H1 (cell line): ENCODE results near the gene EXT2. TPM values are rescaled to one million over a fixed set of nuclear protein-coding genes. Genes with fewer than 3 reads are reported as not detected.

ENCODE experiments used
- CTCF ChIA-PET: fragments of 300-600 bp; sonication (Branson Sonifier 250); formaldehyde crosslinking; loops from one replicate; lab custom pipeline; 2021; ENCODE audit not compliant: partially characterized antibody; lab: Charles Lee
- POLR2A ChIA-PET: fragments of 300-600 bp; sonication (Branson Sonifier 250); formaldehyde crosslinking; loops from one replicate; lab custom pipeline; 2021; ENCODE audit warnings: inconsistent platforms; ENCODE audit not compliant: partially characterized antibody; lab: Charles Lee
- DNase-seq, 2 experiments: peaks; one replicate each; pipeline versions ENCODE4 v3.0.0 to v3.0.0-alpha.2; 2010 to 2022; ENCODE audit warnings: low spot score in 2 of 2, low read depth in 1 of 2, mixed read lengths in 1 of 2
- FAIRE-seq: peaks from 2 replicates; lab custom pipeline; 2011; peaks lifted over from hg19 to GRCh38; lab: Jason Lieb, UNC
- H2AFZ ChIP-seq: 2 replicates; pipeline ENCODE4 v1.8.1; 2012; ENCODE audit warnings: low read length, inconsistent platforms
- H2AK5ac ChIP-seq: 2 replicates; pipeline ENCODE4 v1.6.1; 2013; ENCODE audit warnings: low read depth, low read length
- H2BK120ac ChIP-seq: replicated peaks from 2 replicates; pipeline ENCODE3; 2013; ENCODE audit warnings: low read depth, low read length, inconsistent platforms
- H2BK12ac ChIP-seq: 2 replicates; pipeline ENCODE4 v1.6.1; 2013; ENCODE audit warnings: low read depth, low read length
- H2BK15ac ChIP-seq: 2 replicates; pipeline ENCODE4 v1.6.1; 2013; ENCODE audit warnings: low read length
- H2BK20ac ChIP-seq: 2 replicates; pipeline ENCODE4 v1.6.1; 2013; ENCODE audit warnings: low read length
- H2BK5ac ChIP-seq: 2 replicates; pipeline ENCODE4 v1.6.1; 2013; ENCODE audit warnings: low read depth, low read length
- H3K14ac ChIP-seq: 2 replicates; pipeline ENCODE4 v1.6.1; 2013; ENCODE audit warnings: inconsistent platforms; ENCODE audit not compliant: insufficient read length
- H3K18ac ChIP-seq: 2 replicates; pipeline ENCODE4 v1.6.1; 2013; ENCODE audit warnings: low read length; ENCODE audit errors: extremely low read depth
- H3K23ac ChIP-seq: 2 replicates; pipeline ENCODE4 v1.6.1; 2013; ENCODE audit warnings: inconsistent platforms; ENCODE audit not compliant: insufficient read length
- H3K23me2 ChIP-seq: 2 replicates; pipeline ENCODE4 v1.6.1; 2013; ENCODE audit warnings: low read depth, low read length
- H3K27ac ChIP-seq: 2 replicates; pipeline ENCODE4 v1.6.1; 2011; ENCODE audit warnings: low read depth, low read length, inconsistent platforms
- H3K27me3 ChIP-seq, 4 experiments: replicated peaks in 1 of 4; 1 replicate in 1 of 4; 2 replicates in 3 of 4; pipeline versions ENCODE4 v1.6.1 to v1.8.1; 2011 to 2013; ENCODE audit warnings: low read length in 3 of 4, mild to moderate bottlenecking in 3 of 4, inconsistent platforms in 2 of 4, mixed read lengths in 2 of 4, moderate library complexity in 1 of 4; ENCODE audit not compliant: control insufficient read depth in 3 of 4, insufficient read depth in 3 of 4; ENCODE audit errors: extremely low read depth in 1 of 4
- H3K36me3 ChIP-seq, 4 experiments: 2 replicates each; pipeline versions ENCODE4 v1.6.1 to v1.8.1; 2011 to 2013; ENCODE audit warnings: mild to moderate bottlenecking in 4 of 4, low read length in 3 of 4, moderate library complexity in 2 of 4, control low read depth in 1 of 4, inconsistent platforms in 1 of 4; ENCODE audit not compliant: insufficient read depth in 4 of 4, control insufficient read depth in 2 of 4
- H3K4ac ChIP-seq: replicated peaks from 2 replicates; pipeline ENCODE3; 2013; ENCODE audit warnings: low read length, low read depth, mixed read lengths, inconsistent platforms; ENCODE audit not compliant: insufficient read length
- H3K4me1 ChIP-seq, 4 experiments: replicated peaks in 1 of 4; 1 replicate in 1 of 4; 2 replicates in 3 of 4; pipeline versions ENCODE4 v1.6.1 to v1.8.1; 2011 to 2013; ENCODE audit warnings: low read length in 3 of 4, inconsistent platforms in 2 of 4, mixed read lengths in 1 of 4; ENCODE audit not compliant: insufficient read depth in 4 of 4, control insufficient read depth in 3 of 4
- H3K4me2 ChIP-seq, 2 experiments: 2 replicates each; pipeline versions ENCODE4 v1.6.1 to v1.8.1; 2011 to 2013; ENCODE audit warnings: low read depth in 2 of 2, low read length in 2 of 2, control low read depth in 1 of 2, inconsistent platforms in 1 of 2, mild to moderate bottlenecking in 1 of 2; ENCODE audit not compliant: insufficient read depth in 1 of 2
- H3K4me3 ChIP-seq, 4 experiments: fragments of 200-600, 300-600 bp in 1 of 4; sonication (generic), shearing (Covaris generic), sonication (Bioruptor Twin) in 1 of 4; 2 replicates each; pipeline versions ENCODE4 v1.5.1 to v1.8.1; 2011 to 2016; ENCODE audit warnings: low read length in 4 of 4, low read depth in 3 of 4, control low read depth in 2 of 4, inconsistent platforms in 2 of 4, mild to moderate bottlenecking in 2 of 4, mixed read lengths in 1 of 4, moderate library complexity in 1 of 4; ENCODE audit not compliant: insufficient read depth in 2 of 4; ENCODE audit errors: extremely low read depth in 1 of 4
- H3K56ac ChIP-seq: replicated peaks from 2 replicates; pipeline ENCODE3; 2013; ENCODE audit warnings: low read depth, mild to moderate bottlenecking, mixed read lengths, low read length, inconsistent platforms; ENCODE audit not compliant: insufficient read length
- H3K79me1 ChIP-seq: 2 replicates; pipeline ENCODE4 v1.6.1; 2013; ENCODE audit warnings: low read depth, low read length, control low read depth
- H3K79me2 ChIP-seq, 2 experiments: 2 replicates each; pipeline versions ENCODE4 v1.6.1 to v1.8.1; 2012 to 2013; ENCODE audit warnings: low read length in 2 of 2, mild to moderate bottlenecking in 2 of 2, inconsistent platforms in 1 of 2; ENCODE audit not compliant: insufficient read depth in 2 of 2, control insufficient read depth in 1 of 2
- H3K9ac ChIP-seq, 4 experiments: replicated peaks in 1 of 4; 1 replicate in 1 of 4; 2 replicates in 3 of 4; pipeline versions ENCODE4 v1.6.1 to v1.8.1; 2011 to 2013; ENCODE audit warnings: low read depth in 3 of 4, low read length in 3 of 4, control low read depth in 2 of 4, mild to moderate bottlenecking in 2 of 4, moderate library complexity in 2 of 4, inconsistent platforms in 1 of 4; ENCODE audit errors: extremely low read depth in 1 of 4
- H3K9me3 ChIP-seq, 2 experiments: 2 replicates each; pipeline versions ENCODE4 v1.6.1 to v1.8.1; 2012 to 2013; ENCODE audit warnings: mild to moderate bottlenecking in 2 of 2, moderate library complexity in 2 of 2, control low read depth in 1 of 2, inconsistent platforms in 1 of 2, low read depth in 1 of 2, low read length in 1 of 2, mixed read lengths in 1 of 2; ENCODE audit not compliant: insufficient read depth in 2 of 2
- H4K20me1 ChIP-seq, 2 experiments: replicated peaks in 1 of 2; 2 replicates each; pipeline versions ENCODE3 to v1.8.1; 2011 to 2013; ENCODE audit warnings: inconsistent platforms in 2 of 2, low read length in 2 of 2, mild to moderate bottlenecking in 1 of 2; ENCODE audit not compliant: insufficient read depth in 2 of 2, control insufficient read depth in 1 of 2
- H4K5ac ChIP-seq: 2 replicates; pipeline ENCODE4 v1.6.1; 2013; ENCODE audit warnings: low read length, low read depth, mixed read lengths, inconsistent platforms; ENCODE audit not compliant: insufficient read length
- H4K8ac ChIP-seq: 2 replicates; pipeline ENCODE4 v1.8.0; 2013; ENCODE audit warnings: mild to moderate bottlenecking, moderate library complexity, low read length, inconsistent platforms; ENCODE audit not compliant: insufficient read depth; ENCODE audit errors: extremely low read depth
- H4K91ac ChIP-seq: replicated peaks from 2 replicates; pipeline ENCODE3; 2013; ENCODE audit warnings: low read length, mixed read lengths, inconsistent platforms; ENCODE audit not compliant: insufficient read length
- ASH2L ChIP-seq: fragments of 200-600, 300-600 bp; sonication (generic); IDR thresholded peaks from one replicate; pipeline ENCODE4 v1.7.1; 2017; ENCODE audit warnings: low read length
- BACH1 ChIP-seq: IDR thresholded peaks from 2 replicates; pipeline ENCODE4 v1.6.1; 2012; ENCODE audit warnings: low read length, improper control_type of control experiment
- BRCA1 ChIP-seq: IDR thresholded peaks from 2 replicates; pipeline ENCODE4 v1.6.1; 2012; ENCODE audit warnings: low read depth, low read length, improper control_type of control experiment
- GABPA ChIP-seq: IDR thresholded peaks from 2 replicates; pipeline ENCODE4 v1.6.1; 2011; ENCODE audit warnings: mild to moderate bottlenecking, low read length, moderate library complexity, borderline replicate concordance; ENCODE audit not compliant: insufficient read depth
- GTF2F1 ChIP-seq: IDR thresholded peaks from 2 replicates; pipeline ENCODE4 v1.6.1; 2012; ENCODE audit warnings: low read depth, low read length, improper control_type of control experiment, borderline replicate concordance
- KDM1A ChIP-seq: fragments of 200-600, 300-600 bp; sonication (generic); IDR thresholded peaks from 2 replicates; pipeline ENCODE4 v1.7.1; 2016; ENCODE audit warnings: mild to moderate bottlenecking, low read length, borderline replicate concordance
- RFX5 ChIP-seq: IDR thresholded peaks from 2 replicates; pipeline ENCODE4 v1.6.1; 2011; ENCODE audit warnings: low read depth, low read length, improper control_type of control experiment, borderline replicate concordance
- RNF2 ChIP-seq: fragments of 200-900, 300-1000 bp; sonication (generic); IDR thresholded peaks from 2 replicates; pipeline ENCODE4 v1.7.1; 2016; ENCODE audit warnings: borderline replicate concordance, low read depth, mild to moderate bottlenecking, antibody characterized with exemption, low read length; ENCODE audit not compliant: poor library complexity, severe bottlenecking; ENCODE audit errors: missing control alignments
- SIN3A ChIP-seq, 2 experiments: IDR thresholded peaks in 1 of 2; conservative IDR thresholded peaks in 1 of 2; 2 replicates each; pipeline ENCODE4 v1.6.1; 2011 to 2012; ENCODE audit warnings: low read length in 2 of 2, improper control_type of control experiment in 1 of 2, low read depth in 1 of 2, mild to moderate bottlenecking in 1 of 2
- SUZ12 ChIP-seq: fragments of 200-600 bp; sonication (generic); IDR thresholded peaks from 2 replicates; pipeline ENCODE4 v1.6.1; 2012; ENCODE audit warnings: mild to moderate bottlenecking, inconsistent platforms, low read length, moderate library complexity, mixed read lengths
- YY1 ChIP-seq: IDR thresholded peaks from 2 replicates; pipeline ENCODE4 v1.6.1; 2011; ENCODE audit warnings: low read depth, mild to moderate bottlenecking, low read length
- ZNF274 ChIP-seq: IDR thresholded peaks from 2 replicates; pipeline ENCODE4 v1.7.0; 2012; ENCODE audit warnings: low read length, borderline replicate concordance; ENCODE audit errors: extremely low read depth
- WGBS, 2 experiments: shearing (Covaris generic) in 1 of 2; methylation state at CpG; one replicate each; pipeline versions ENCODE4 v1.1.6 to v1.1.7; 2013 to 2015; ENCODE audit warnings: low lambda C conversion rate in 2 of 2, mixed read lengths in 2 of 2, inconsistent platforms in 1 of 2, low coverage in 1 of 2, missing lambda C conversion rate in 1 of 2; ENCODE audit not compliant: insufficient replicate concordance in 2 of 2, insufficient coverage in 1 of 2, insufficient read length in 1 of 2; ENCODE audit errors: extremely low coverage in 1 of 2, missing lambda C conversion rate in 1 of 2; 5-methylcytosine and 5-hydroxymethylcytosine counted together
- polyA plus RNA-seq, 7 experiments: library from polyadenylated mRNA; depleted of rRNA in 3 of 7; stranded (reverse) in 5 of 7; unstranded in 2 of 7; fragments of >200 nt in 5 of 7; fragments of 200-250 nt in 2 of 7; gene quantifications; 1 replicate in 5 of 7; 2 replicates in 1 of 7; 4 replicates in 1 of 7; pipeline versions ENCODE4 v1.2.1 to v1.2.3, GENCODE V29; 2011 to 2013; ENCODE audit warnings: missing spikeins in 2 of 7, mixed read lengths in 2 of 7
- total RNA-seq: library from RNA; stranded (reverse); fragmentation: NEBNext Ultra II Directional; extraction: Animal tissue kit (Norgen Biotek cat#: 25700); gene quantifications from 2 replicates; pipeline ENCODE4 v1.2.1, GENCODE V29; 2021
- TF ChIP-seq, protein P1 (sequence below): IDR thresholded peaks from 2 replicates; pipeline ENCODE4 v1.6.1; 2012; ENCODE audit warnings: inconsistent platforms

EXT2 gene
- total and polyA plus RNA-seq, 2 of the 8 experiments (the other 6 are each of a cell fraction or from before 2014, with no cell fraction given), result 29.8 to 42.8 TPM

DNA sequence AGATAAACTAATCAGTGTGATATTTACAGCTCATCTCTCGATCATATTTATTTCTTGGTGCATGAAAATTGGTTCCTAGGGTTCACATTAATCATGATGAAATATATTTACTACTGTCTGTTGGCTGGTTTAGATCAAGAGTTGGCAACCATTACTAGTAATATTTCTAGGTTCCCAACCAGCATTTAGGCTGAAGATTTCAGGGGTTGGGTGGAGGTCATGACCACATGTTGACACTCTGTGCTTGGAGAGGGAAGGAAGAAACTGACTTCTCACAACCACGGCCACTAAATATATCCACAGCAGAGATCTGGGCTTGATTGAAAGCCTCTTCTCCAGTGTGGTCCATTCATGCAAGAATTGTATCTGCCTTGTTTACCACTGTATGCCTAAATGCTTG lies 126.5 kb downstream of the EXT2 start:
- ChIA-PET CTCF (interaction anchor here (2.9 kb wide), 1 partner anchor 88 kb away, joined by 8 read pairs; no protein-coding TSS in a partner anchor), POLR2A (no interaction called here)
- H3K4me1 ChIP-seq, result peaks cover 0 to 4% (median 0%) of the 10 kb centered on the region in 4 experiments; a peak in 1 of 7 replicates
- no peak overlapping the region for H2AK5ac ChIP-seq
- 93% methylated on average over 2 of the region's 2 CpGs; no CpG with 5 or more reads in 1 of the 2 experiments for WGBS, 2 experiments
- no peak overlapping the region for H2BK12ac ChIP-seq
- no peak overlapping the region for H2BK15ac ChIP-seq
- H3K4me3 ChIP-seq, result no peak overlapping the region
- no peaks in the 10 kb centered on the region for H3K23me2 ChIP-seq
- no peak overlapping the region for H3K27ac ChIP-seq
- no peaks in the 10 kb centered on the region for H3K9me3 ChIP-seq
- H3K79me2 ChIP-seq, result no peaks in the 10 kb centered on the region
- no peak overlapping the region for H3K23ac ChIP-seq
- no peak overlapping the region for H4K91ac ChIP-seq
- no peak overlapping the region for H3K9ac ChIP-seq
- no peak overlapping the region for H2AFZ ChIP-seq
- no peak overlapping the region for H3K18ac ChIP-seq
- FAIRE-seq (no peak), DNase-seq (no peak)
- H3K79me1 ChIP-seq, result no peaks in the 10 kb centered on the region; the same call in 1 of the 2 replicates
- H2BK5ac ChIP-seq, result no peak overlapping the region
- no peak for TF ChIP-seq SIN3A (conservative IDR thresholded peaks at IDR 0.05 in 1 of 2, IDR thresholded peaks at IDR 0.05 in 1 of 2; ENCODE audit: low read depth in 1 of 2, low read length in 2 of 2)
- TF ChIP-seq, protein P1, sequence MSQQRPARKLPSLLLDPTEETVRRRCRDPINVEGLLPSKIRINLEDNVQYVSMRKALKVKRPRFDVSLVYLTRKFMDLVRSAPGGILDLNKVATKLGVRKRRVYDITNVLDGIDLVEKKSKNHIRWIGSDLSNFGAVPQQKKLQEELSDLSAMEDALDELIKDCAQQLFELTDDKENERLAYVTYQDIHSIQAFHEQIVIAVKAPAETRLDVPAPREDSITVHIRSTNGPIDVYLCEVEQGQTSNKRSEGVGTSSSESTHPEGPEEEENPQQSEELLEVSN, result no peak
- TF ChIP-seq KDM1A, result no peak
- TF ChIP-seq ZNF274, result no peak
- TF ChIP-seq BRCA1, result no peak
- no peak for TF ChIP-seq ASH2L
- no peak for TF ChIP-seq BACH1
- no peak for TF ChIP-seq RFX5
- no peak for TF ChIP-seq RNF2
- TF ChIP-seq GABPA, result no peak
- no peak for TF ChIP-seq GTF2F1
- no peak for TF ChIP-seq YY1
- no peak for TF ChIP-seq SUZ12
- H3K27me3 ChIP-seq, result no peaks in the 10 kb centered on the region
- H3K4ac ChIP-seq, result no peak overlapping the region
- no peak overlapping the region for H2BK20ac ChIP-seq
- no peak overlapping the region for H2BK120ac ChIP-seq
- no peak overlapping the region for H4K8ac ChIP-seq
- H3K36me3 ChIP-seq, result no peaks in the 10 kb centered on the region
- no peaks in the 10 kb centered on the region for H4K20me1 ChIP-seq
- H3K14ac ChIP-seq, result no peak overlapping the region
- no peak overlapping the region for H4K5ac ChIP-seq
- no peak overlapping the region for H3K56ac ChIP-seq
- no peak overlapping the region for H3K4me2 ChIP-seq
